GM19397 (cell line): ENCODE data around the gene PHF1.

Source experiments
- ATAC-seq: cut with Tn5 transposase; IDR thresholded peaks from one replicate; pipeline ENCODE4 v1.9.1; 2021; ENCODE audit warnings: mild to moderate bottlenecking, moderate library complexity; ENCODE audit not compliant: unreplicated experiment

Gene PHF1

GRCh38 chr6:33430991-33431879, 20.4 kb downstream of the PHF1 start:
- no peak for ATAC-seq

GRCh38 chr6:33431880-33432541, 21.2 kb downstream of the PHF1 start:
- ATAC-seq: no peak

- no peak for ATAC-seq
Measured at GRCh38 chr6:33432546-33432945, 21.7 kb downstream of the PHF1 start.

- no peak for ATAC-seq
Measured at GRCh38 chr6:33433001-33433543, 22.3 kb downstream of the PHF1 start.

- no peak for ATAC-seq
Measured at GRCh38 chr6:33433544-33434191, 22.9 kb downstream of the PHF1 start.

GRCh38 chr6:33434961-33435360, 24.1 kb downstream of the PHF1 start:
- no peak for ATAC-seq

GRCh38 chr6:33437666-33438065, 26.9 kb downstream of the PHF1 start:
- no peak for ATAC-seq

- no peak for ATAC-seq
Measured at GRCh38 chr6:33438978-33439594, 28.3 kb downstream of the PHF1 start.

- no peak for ATAC-seq
Measured at GRCh38 chr6:33439956-33440648, 29.3 kb downstream of the PHF1 start.

- no peak for ATAC-seq
Measured at GRCh38 chr6:33440649-33441309, 30.0 kb downstream of the PHF1 start.

GRCh38 chr6:33441457-33441856, 30.6 kb downstream of the PHF1 start:
- ATAC-seq: no peak

- ATAC-seq: no peak
Measured at GRCh38 chr6:33442283-33442682, 31.5 kb downstream of the PHF1 start.

GRCh38 chr6:33443025-33443424, 32.2 kb downstream of the PHF1 start:
- ATAC-seq: no peak

GRCh38 chr6:33443619-33444504, 33.0 kb downstream of the PHF1 start:
- no peak for ATAC-seq

- no peak for ATAC-seq
Measured at GRCh38 chr6:33445119-33445603, 34.3 kb downstream of the PHF1 start.

GRCh38 chr6:33446356-33446755, 35.5 kb downstream of the PHF1 start:
- ATAC-seq: no peak

GRCh38 chr6:33450434-33450833, 39.6 kb downstream of the PHF1 start:
- no peak for ATAC-seq

GRCh38 chr6:33451606-33452005, 40.8 kb downstream of the PHF1 start:
- no peak for ATAC-seq

GRCh38 chr6:33452496-33452895, 41.7 kb downstream of the PHF1 start:
- no peak for ATAC-seq
